GM23338 (cell line): ENCODE results near the gene DCBLD2. TPM values are rescaled to one million over a fixed set of nuclear protein-coding genes. Genes with fewer than 3 reads are reported as not detected.

ENCODE experiments used
- ATAC-seq: fragments of 200-7000 bp; cut with Tn5 transposase; 3 replicates; pipeline ENCODE4 v1.9.1; 2020
- DNase-seq: peaks from one replicate; pipeline ENCODE4 v3.0.0-alpha.2; 2015; ENCODE audit warnings: low spot score
- H2AFZ ChIP-seq: fragments of 200-600 bp; sonication (generic); 2 replicates; pipeline ENCODE4 v1.8.0; 2016; ENCODE audit warnings: antibody characterized with exemption, mild to moderate bottlenecking, moderate library complexity
- H3F3A ChIP-seq: fragments of 200-600 bp; sonication (generic); replicated peaks from 2 replicates; pipeline ENCODE4 v1.8.0; 2017; ENCODE audit warnings: antibody characterized with exemption, mixed run types, low read depth
- H3K27ac ChIP-seq: fragments of 200-600 bp; sonication (generic); 2 replicates; pipeline ENCODE4 v1.6.1; 2016; ENCODE audit warnings: low read depth
- H3K27me3 ChIP-seq: fragments of 200-600 bp; sonication (generic); 2 replicates; pipeline ENCODE4 v1.8.0; 2016; ENCODE audit warnings: mild to moderate bottlenecking, mixed run types, moderate library complexity; ENCODE audit not compliant: insufficient read depth
- H3K36me3 ChIP-seq: fragments of 200-600 bp; sonication (generic); 2 replicates; pipeline ENCODE4 v1.8.0; 2016; ENCODE audit warnings: mild to moderate bottlenecking; ENCODE audit not compliant: insufficient read depth
- H3K4me1 ChIP-seq: fragments of 200-600 bp; sonication (generic); 2 replicates; pipeline ENCODE4 v1.8.0; 2016; ENCODE audit warnings: mild to moderate bottlenecking, moderate library complexity; ENCODE audit not compliant: insufficient read depth
- H3K4me2 ChIP-seq: fragments of 200-600 bp; sonication (generic); 2 replicates; pipeline ENCODE4 v1.7.1; 2017; ENCODE audit warnings: mixed run types
- H3K4me3 ChIP-seq: fragments of 200-600 bp; sonication (generic); 2 replicates; pipeline ENCODE4 v1.6.1; 2016; ENCODE audit warnings: mixed run types
- H3K79me2 ChIP-seq: fragments of 200-600 bp; sonication (generic); replicated peaks from 2 replicates; pipeline ENCODE4 v1.8.0; 2017; ENCODE audit warnings: mild to moderate bottlenecking; ENCODE audit not compliant: insufficient read depth
- H3K9me2 ChIP-seq: fragments of 200-600 bp; sonication (generic); 2 replicates; pipeline ENCODE4 v1.8.0; 2017; ENCODE audit not compliant: insufficient read depth
- H4K20me1 ChIP-seq: fragments of 200-600 bp; sonication (generic); replicated peaks from 2 replicates; pipeline ENCODE4 v1.8.0; 2017; ENCODE audit warnings: mild to moderate bottlenecking; ENCODE audit not compliant: insufficient read depth
- H3K27ac Mint-ChIP-seq: 2 replicates; pipeline ENCODE4 v1.8.0; 2020; ENCODE audit warnings: inconsistent platforms, mild to moderate bottlenecking, moderate library complexity, mixed read lengths
- H3K27me3 Mint-ChIP-seq: 3 replicates; pipeline ENCODE4 v1.8.0; 2022; ENCODE audit warnings: low read depth, mild to moderate bottlenecking, moderate library complexity, mixed read lengths, inconsistent platforms; ENCODE audit not compliant: insufficient read depth, poor library complexity
- H3K36me3 Mint-ChIP-seq: 3 replicates; pipeline ENCODE4 v1.8.0; 2021; ENCODE audit warnings: low read depth, mild to moderate bottlenecking, inconsistent platforms, moderate library complexity, mixed read lengths
- H3K4me1 Mint-ChIP-seq: 3 replicates; pipeline ENCODE4 v1.8.0; 2020; ENCODE audit warnings: mild to moderate bottlenecking, inconsistent platforms, mixed read lengths
- H3K4me3 Mint-ChIP-seq: 3 replicates; pipeline ENCODE4 v1.8.0; 2021; ENCODE audit warnings: moderate library complexity, mild to moderate bottlenecking, inconsistent platforms, mixed read lengths
- H3K9me3 Mint-ChIP-seq: 3 replicates; pipeline ENCODE4 v1.8.0; 2020; ENCODE audit warnings: moderate library complexity, mild to moderate bottlenecking, inconsistent platforms, mixed read lengths
- EZH2 ChIP-seq: fragments of 200-600 bp; sonication (generic); IDR thresholded peaks from one replicate; pipeline ENCODE4 v1.8.0; 2017; ENCODE audit warnings: antibody characterized with exemption, mild to moderate bottlenecking, low read depth; ENCODE audit not compliant: unreplicated experiment
- EZH2phosphoT487 ChIP-seq: fragments of 200-600 bp; sonication (generic); IDR thresholded peaks from one replicate; pipeline ENCODE4 v1.8.1; 2018; ENCODE audit warnings: antibody characterized with exemption; ENCODE audit not compliant: unreplicated experiment
- JUNB ChIP-seq: IDR thresholded peaks from one replicate; pipeline ENCODE4 v1.6.1; 2016; ENCODE audit warnings: antibody characterized with exemption; ENCODE audit not compliant: unreplicated experiment
- ZNF114 ChIP-seq: fragments of 250-450 bp; sonication (Bioruptor Pico); IDR thresholded peaks from 2 replicates; pipeline ENCODE4 v1.5.0; 2020; ENCODE audit warnings: mild to moderate bottlenecking, moderate library complexity
- polyA plus RNA-seq: library from polyadenylated mRNA; unstranded; fragments of >200 nt; fragmentation: Nextera tagmentation; extraction: Ambion mirVana; gene quantifications from 2 replicates; pipeline ENCODE4 v1.2.1, GENCODE V29; 2016
- total RNA-seq: library from RNA; depleted of rRNA; stranded (reverse); fragments of >200 nt; shearing (Covaris generic); gene quantifications from 2 replicates; pipeline ENCODE4 v1.2.3, GENCODE V29; 2014
- TF ChIP-seq, protein P1 (sequence below), 2 experiments: fragments of 200-600 bp in 1 of 2; sonication (generic) in 1 of 2; conservative IDR thresholded peaks; 2 replicates each; pipeline versions ENCODE4 v1.5.1 to v1.6.1; 2016 to 2017; ENCODE audit warnings: antibody characterized with exemption in 2 of 2, low read depth in 2 of 2, mild to moderate bottlenecking in 2 of 2, moderate library complexity in 1 of 2
- TF ChIP-seq, protein P2 (sequence below): IDR thresholded peaks from 2 replicates; pipeline ENCODE4 v1.6.1; 2016; ENCODE audit warnings: antibody characterized with exemption

The DCBLD2 gene
- total and polyA plus RNA-seq, 2 experiments from 2014 or later, result 25.9 to 69.7 TPM

DNA sequence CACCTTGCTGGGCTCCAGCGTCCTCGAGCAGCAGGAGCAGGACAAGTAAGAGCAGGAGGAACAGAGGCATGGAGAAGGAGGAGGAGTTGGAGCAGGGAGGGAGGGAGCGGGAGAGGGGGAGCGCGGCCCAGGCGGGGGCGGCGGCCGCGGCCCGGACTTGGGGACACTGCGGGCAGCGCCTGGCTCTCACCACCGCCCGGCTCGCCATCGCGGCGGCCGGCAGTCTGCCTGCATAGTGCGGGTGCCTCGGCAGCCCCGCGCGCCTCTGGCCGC is 440 bp downstream of the DCBLD2 start:
- Histone ChIP-seq H3F3A (no peaks in the 10 kb centered on the region), H3K27me3 (no peaks in the 10 kb centered on the region), H3K79me2 (peaks cover 50% of the 10 kb centered on the region), H2AFZ (peak overlapping the region; percentile 78; the same call in 1 of the 2 replicates), H3K4me1 (peaks cover 25% of the 10 kb centered on the region), H3K4me3 (peak overlapping the region; percentile 90), H4K20me1 (peaks cover 13% of the 10 kb centered on the region), H3K36me3 (no peaks in the 10 kb centered on the region), H3K4me2 (peak overlapping the region; percentile 95), H3K9me2 (no peaks in the 10 kb centered on the region), H3K27ac (peak overlapping the region; percentile 70; the same call in 1 of the 2 replicates)
- H3K27me3 Mint-ChIP-seq, result peaks cover 1% of the 10 kb centered on the region
- peak overlapping the region; percentile 97 for H3K4me3 Mint-ChIP-seq
- peak; percentile 60 for ATAC-seq
- peak; percentile 80 for DNase-seq
- TF ChIP-seq JUNB (no peak), EZH2 (no peak), EZH2phosphoT487 (no peak)
- TF ChIP-seq, protein P1, sequence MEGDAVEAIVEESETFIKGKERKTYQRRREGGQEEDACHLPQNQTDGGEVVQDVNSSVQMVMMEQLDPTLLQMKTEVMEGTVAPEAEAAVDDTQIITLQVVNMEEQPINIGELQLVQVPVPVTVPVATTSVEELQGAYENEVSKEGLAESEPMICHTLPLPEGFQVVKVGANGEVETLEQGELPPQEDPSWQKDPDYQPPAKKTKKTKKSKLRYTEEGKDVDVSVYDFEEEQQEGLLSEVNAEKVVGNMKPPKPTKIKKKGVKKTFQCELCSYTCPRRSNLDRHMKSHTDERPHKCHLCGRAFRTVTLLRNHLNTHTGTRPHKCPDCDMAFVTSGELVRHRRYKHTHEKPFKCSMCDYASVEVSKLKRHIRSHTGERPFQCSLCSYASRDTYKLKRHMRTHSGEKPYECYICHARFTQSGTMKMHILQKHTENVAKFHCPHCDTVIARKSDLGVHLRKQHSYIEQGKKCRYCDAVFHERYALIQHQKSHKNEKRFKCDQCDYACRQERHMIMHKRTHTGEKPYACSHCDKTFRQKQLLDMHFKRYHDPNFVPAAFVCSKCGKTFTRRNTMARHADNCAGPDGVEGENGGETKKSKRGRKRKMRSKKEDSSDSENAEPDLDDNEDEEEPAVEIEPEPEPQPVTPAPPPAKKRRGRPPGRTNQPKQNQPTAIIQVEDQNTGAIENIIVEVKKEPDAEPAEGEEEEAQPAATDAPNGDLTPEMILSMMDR (conservative IDR thresholded peaks at IDR 0.05; ENCODE audit: low read depth in 2 of 2), result no peak
- H3K36me3 Mint-ChIP-seq, result peaks cover 5% of the 10 kb centered on the region; the same call in 1 of the 3 replicates
- H3K27ac Mint-ChIP-seq, result peak overlapping the region; percentile 86
- H3K9me3 Mint-ChIP-seq, result no peaks in the 10 kb centered on the region
- H3K4me1 Mint-ChIP-seq, result peaks cover 30% of the 10 kb centered on the region

DNA sequence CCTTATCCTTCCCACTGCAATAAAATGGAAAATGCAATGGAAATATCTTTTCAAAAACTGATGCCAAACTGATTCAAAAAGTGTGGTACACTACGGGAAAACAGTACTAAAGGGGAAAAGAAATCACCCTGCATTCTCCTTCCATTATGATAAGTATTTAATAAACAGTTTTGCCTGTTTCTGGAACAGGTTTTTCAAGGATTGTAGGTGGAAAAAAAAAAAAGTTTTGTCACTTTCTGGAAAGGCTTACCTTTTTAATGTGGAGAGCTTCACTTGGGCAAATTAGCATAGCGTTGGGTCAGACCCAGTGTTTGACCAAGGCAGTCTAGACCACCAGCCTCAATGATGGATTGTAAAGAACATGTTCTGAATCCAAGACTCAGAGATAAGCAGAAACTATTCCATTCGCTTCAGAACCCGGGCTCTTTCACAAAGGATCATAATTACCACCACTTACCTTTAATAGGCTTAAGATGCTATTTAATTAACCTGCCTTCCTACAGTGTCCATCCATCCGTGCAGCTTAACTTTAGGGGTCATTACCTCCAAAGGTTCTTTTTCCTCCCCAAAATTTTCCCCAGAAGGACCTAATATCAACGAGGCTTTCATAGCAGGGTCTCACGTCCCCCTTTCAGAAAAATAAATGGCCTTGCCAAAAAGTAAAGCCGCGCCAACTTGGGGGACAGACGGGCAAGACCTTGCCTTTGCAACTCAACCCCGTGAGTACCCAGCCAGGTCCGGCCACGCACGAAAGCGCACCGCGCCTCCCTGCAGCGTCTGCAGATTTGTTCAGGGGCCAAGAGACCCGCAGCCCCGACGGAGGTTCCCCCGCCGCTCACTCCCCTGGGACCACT is 1.0 kb downstream of the DCBLD2 start:
- peak overlapping the region; percentile 70; the same call in 1 of the 2 replicates for H3K27ac ChIP-seq
- Mint-ChIP-seq H3K9me3 (no peaks in the 10 kb centered on the region), H3K36me3 (peaks cover 5% of the 10 kb centered on the region; the same call in 1 of the 3 replicates), H3K4me1 (peaks cover 31% of the 10 kb centered on the region), H3K27me3 (peaks cover 1% of the 10 kb centered on the region), H3K27ac (peak overlapping the region; percentile 86), H3K4me3 (peak overlapping the region; percentile 97)
- DNase-seq, result no peak
- H3K4me3 ChIP-seq, result peak overlapping the region; percentile 90
- H4K20me1 ChIP-seq, result peaks cover 18% of the 10 kb centered on the region
- H3K4me1 ChIP-seq, result peaks cover 25% of the 10 kb centered on the region
- no peak for TF ChIP-seq ZNF114 (CRISPR knock-in tag)
- TF ChIP-seq, protein P2, sequence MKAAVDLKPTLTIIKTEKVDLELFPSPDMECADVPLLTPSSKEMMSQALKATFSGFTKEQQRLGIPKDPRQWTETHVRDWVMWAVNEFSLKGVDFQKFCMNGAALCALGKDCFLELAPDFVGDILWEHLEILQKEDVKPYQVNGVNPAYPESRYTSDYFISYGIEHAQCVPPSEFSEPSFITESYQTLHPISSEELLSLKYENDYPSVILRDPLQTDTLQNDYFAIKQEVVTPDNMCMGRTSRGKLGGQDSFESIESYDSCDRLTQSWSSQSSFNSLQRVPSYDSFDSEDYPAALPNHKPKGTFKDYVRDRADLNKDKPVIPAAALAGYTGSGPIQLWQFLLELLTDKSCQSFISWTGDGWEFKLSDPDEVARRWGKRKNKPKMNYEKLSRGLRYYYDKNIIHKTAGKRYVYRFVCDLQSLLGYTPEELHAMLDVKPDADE, result no peak
- no peak for TF ChIP-seq JUNB
- H3K36me3 ChIP-seq, result no peaks in the 10 kb centered on the region
- ATAC-seq, result no peak
- no peaks in the 10 kb centered on the region for H3F3A ChIP-seq
- H3K27me3 ChIP-seq, result no peaks in the 10 kb centered on the region
- peak overlapping the region; percentile 95 for H3K4me2 ChIP-seq
- H3K79me2 ChIP-seq, result peaks cover 55% of the 10 kb centered on the region
- H2AFZ ChIP-seq, result peak overlapping the region; percentile 78; the same call in 1 of the 2 replicates
- no peaks in the 10 kb centered on the region for H3K9me2 ChIP-seq
